Urinary bladder (tissue), 4 donors: ENCODE measurements around the gene GP1BA. TPM values are rescaled to one million over a fixed set of nuclear protein-coding genes. Genes with fewer than 3 reads are reported as not detected.
"Not testable (repeated sequence)": the region's sequence is repeated elsewhere in the genome, so short reads cannot be mapped to it uniquely, and the experiment has no call there.

Source experiments
- DNase-seq: peaks from one replicate; pipeline ENCODE4 v3.0.0-alpha.2; 2015; ENCODE audit errors: extremely low spot score
- H3K27ac ChIP-seq: one replicate; pipeline ENCODE4 v1.5.1; 2013; ENCODE audit warnings: low read depth, mild to moderate bottlenecking, moderate library complexity
- H3K36me3 ChIP-seq: one replicate; pipeline ENCODE4 v1.6.1; 2013; ENCODE audit warnings: mild to moderate bottlenecking, moderate library complexity; ENCODE audit not compliant: insufficient read depth
- H3K4me1 ChIP-seq: one replicate; pipeline ENCODE4 v1.6.1; 2013; ENCODE audit warnings: mild to moderate bottlenecking, moderate library complexity; ENCODE audit not compliant: insufficient read depth
- H3K4me3 ChIP-seq: one replicate; pipeline ENCODE4 v1.5.1; 2013; ENCODE audit warnings: low read depth, low read length
- WGBS: extraction: QIAGEN DNeasy Blood & Tissue Kit; methylation state at CpG from one replicate; pipeline ENCODE4 v1.1.7; 2013; 5-methylcytosine and 5-hydroxymethylcytosine counted together
- polyA plus RNA-seq: library from polyadenylated mRNA; stranded (reverse); fragments of 200-250 nt; gene quantifications from one replicate; pipeline ENCODE4 v1.2.3, GENCODE V29; 2013
- total RNA-seq: library from RNA; depleted of rRNA; stranded (reverse); fragments of >200 nt; gene quantifications from one replicate; pipeline ENCODE4 v1.2.3, GENCODE V29; 2014
- donor health status: healthy with polysubstance abuse.
- donor health status: healthy.

Gene GP1BA
- total and polyA plus RNA-seq, 2 donors = 0.04 TPM; not detected in 1

DNA sequence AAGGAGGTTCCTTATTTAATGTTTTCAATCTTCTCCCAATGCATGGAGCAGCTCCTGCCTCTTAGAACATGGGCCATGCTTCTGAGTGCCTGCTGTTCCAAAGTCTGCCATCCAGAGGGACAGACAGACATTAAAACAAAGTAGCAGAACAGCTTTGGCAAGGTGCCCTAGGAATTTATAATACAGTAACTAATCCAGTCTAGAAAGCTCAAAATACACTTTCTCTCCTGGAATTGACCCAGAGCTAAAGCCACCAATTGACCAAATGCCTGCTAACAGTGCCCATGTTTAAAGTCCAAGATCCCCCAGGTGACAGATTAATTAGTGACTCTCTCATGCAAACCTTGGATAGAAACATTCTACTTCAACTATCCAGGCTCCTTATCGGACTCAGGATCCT is 18.1 kb upstream of the GP1BA start:
- DNase-seq = no peak
- Histone ChIP-seq H3K36me3 (no peaks in the 10 kb centered on the region), H3K27ac (no peak overlapping the region), H3K4me3 (no peak overlapping the region), H3K4me1 (no peaks in the 10 kb centered on the region)
- 61% methylated on average over 1 of the region's 1 CpG for WGBS

DNA sequence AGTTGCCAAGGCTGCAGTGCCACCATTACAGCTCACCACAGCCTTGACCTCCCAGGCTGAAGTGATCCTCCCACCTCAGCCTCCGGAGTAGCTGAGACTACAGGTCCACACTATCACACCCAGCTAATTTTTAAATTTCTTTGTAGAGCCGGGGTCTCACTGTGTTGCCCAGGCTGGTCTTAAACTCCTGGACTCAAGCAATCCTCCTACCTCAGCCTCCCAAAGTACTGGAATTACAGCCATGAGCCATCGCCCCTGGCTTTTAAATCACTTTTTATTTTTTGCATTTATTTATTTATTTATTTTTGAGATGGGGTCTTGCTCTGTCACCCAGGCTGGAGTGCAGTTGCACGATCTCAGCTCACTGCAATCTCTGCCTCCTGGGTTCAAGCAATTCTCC is 17.5 kb upstream of the GP1BA start:
- DNase-seq, H3K27ac ChIP-seq, H3K4me3 ChIP-seq, H3K4me1 ChIP-seq, H3K36me3 ChIP-seq: not testable (repeated sequence)
- 92% methylated on average over 4 of the region's 4 CpGs for WGBS

DNA sequence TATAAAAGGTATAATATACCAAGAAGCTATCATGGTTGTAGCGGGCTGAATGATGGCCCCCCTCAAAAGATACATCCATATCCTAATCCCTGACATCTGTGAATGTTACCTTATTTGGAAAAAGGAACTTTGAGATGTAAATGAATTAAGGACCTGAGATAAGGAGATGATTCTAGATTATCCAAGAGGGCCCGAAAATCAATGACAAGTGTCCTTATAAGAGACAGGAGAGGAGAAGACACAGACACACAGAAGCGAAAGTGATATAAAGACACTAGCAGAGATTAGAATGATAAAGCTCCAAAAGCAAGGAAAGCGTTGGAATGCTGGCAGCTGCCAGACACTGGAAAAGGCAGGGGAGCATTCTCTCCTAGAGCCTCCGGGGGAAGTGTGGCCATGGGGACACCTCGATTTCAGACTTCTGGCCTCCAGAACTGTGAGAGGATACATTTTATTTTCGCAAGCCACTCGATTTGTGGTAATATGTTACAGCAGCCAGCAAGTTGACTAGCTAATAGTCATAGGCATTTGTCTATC is 12.5 kb upstream of the GP1BA start:
- no peak for DNase-seq
- H3K27ac ChIP-seq = no peak overlapping the region
- H3K4me1 ChIP-seq = no peaks in the 10 kb centered on the region
- H3K36me3 ChIP-seq = no peaks in the 10 kb centered on the region
- 44% methylated on average over 8 of the region's 8 CpGs for WGBS
- no peak overlapping the region for H3K4me3 ChIP-seq

DNA sequence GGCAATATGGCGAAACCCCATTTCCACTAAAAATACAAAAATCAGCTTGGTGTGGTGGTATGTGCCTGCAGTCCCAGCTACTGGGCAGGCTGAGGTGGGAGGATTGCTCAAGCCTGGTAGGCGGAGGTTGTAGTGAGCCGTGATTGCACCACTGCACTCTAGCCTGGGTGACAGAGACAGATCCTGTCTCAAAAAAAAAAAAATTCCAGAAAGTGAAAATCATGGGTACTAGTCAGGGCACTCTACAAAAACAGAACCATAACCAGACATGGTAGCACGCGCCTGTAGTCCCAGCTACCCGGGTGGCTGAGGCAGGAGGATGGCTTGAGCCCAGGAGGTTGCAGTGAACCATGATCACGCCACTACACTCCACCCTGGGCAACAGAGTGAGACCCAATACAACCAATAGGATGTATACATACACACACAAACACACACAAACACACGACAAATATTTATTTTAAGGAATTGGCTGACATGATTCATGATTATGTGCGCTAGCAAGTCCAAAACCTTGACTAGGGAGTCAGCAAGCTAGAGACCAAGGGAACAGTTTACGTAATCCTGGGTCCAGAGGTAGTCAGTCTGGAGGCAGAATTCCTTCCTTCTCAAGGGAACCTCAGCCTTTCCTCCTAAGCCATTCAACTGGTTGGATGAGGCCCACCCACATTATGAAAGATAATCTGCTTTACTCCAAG is 11.6 kb upstream of the GP1BA start:
- no peak overlapping the region for H3K4me3 ChIP-seq
- no peak overlapping the region for H3K27ac ChIP-seq
- H3K4me1 ChIP-seq = no peaks in the 10 kb centered on the region
- DNase-seq = no peak
- WGBS = 87% methylated on average over 10 of the region's 10 CpGs
- no peaks in the 10 kb centered on the region for H3K36me3 ChIP-seq

DNA sequence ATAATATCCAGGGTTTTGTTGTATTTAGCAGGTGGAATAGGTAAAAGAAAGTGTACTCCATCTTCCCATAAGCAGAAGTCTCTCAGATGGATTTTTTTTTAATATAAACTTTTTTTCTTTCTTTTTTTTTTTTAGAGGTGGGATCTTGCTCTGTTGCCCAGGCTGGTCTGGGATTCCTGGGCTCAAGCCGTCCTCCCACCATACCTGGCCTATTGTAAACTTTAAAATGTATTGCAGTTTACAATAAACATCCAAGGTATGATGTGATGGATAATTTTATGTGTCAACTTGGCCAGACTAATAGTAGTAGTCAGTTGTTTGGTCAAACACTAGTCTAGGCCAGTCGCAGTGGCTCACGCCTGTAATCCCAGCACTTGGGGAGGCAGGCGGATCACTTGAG is 10.8 kb upstream of the GP1BA start:
- no peak for DNase-seq
- WGBS = 90% methylated on average over 4 of the region's 4 CpGs
- Histone ChIP-seq H3K27ac (no peak overlapping the region), H3K36me3 (no peaks in the 10 kb centered on the region), H3K4me3 (no peak overlapping the region), H3K4me1 (no peaks in the 10 kb centered on the region)

DNA sequence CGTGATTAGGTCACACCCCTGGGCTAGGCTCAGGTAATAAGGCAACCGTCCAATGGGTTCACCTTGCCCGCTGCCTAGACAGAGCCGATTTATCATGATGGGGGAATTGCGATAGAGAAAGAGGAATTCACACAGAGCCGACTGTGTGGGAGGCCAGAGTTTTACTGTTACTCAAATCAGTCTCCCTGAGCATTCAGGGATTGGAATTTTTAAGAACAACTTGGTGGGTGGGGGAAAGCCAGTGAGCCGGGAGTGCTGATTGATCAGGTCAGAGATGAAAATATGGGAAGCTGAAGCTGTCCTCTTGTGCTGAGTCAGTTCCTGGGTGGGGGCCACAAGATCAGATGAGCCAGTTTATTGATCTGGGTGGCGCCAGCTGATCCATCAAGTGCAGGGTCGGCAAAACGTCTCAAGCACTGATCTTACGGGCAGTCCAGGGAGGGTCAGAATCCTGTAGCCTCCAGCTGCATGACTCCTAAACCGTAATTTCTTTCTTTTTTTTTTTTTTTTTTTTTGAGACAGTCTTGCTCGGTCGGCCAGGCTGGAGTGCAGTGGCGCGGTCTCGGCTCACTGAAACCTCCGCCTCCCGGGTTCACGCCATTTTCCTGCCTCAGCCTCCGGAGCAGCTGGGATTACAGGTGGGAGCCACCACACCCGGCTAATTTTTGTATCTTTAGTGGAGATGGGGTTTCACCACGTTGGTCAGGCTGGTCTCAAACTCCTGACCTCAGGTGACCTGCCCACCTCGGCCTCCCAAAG is 5.3 kb upstream of the GP1BA start:
- H3K4me1 ChIP-seq, H3K27ac ChIP-seq, DNase-seq, H3K36me3 ChIP-seq, H3K4me3 ChIP-seq: not testable (repeated sequence)
- WGBS = 81% methylated on average over 24 of the region's 24 CpGs

DNA sequence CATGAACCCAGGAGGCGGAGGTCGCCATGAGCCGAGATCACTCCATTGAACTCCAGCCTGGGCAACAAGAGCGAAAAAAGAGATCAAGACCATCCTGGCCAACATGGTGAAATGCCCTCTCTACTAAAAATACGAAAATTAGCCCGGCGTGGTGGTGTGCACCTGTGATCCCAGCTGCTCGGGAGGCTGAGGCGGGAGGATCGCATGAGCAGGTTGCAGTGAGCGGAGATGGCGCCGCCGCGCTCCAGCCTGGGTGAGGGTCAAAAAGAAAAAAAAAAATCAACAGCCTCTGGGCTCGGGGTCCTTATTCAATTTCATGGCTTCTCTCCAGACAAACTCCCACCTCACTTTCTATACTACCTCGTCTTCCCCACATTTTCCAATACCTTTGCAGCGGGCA is 3.2 kb upstream of the GP1BA start:
- no peak for DNase-seq

DNA sequence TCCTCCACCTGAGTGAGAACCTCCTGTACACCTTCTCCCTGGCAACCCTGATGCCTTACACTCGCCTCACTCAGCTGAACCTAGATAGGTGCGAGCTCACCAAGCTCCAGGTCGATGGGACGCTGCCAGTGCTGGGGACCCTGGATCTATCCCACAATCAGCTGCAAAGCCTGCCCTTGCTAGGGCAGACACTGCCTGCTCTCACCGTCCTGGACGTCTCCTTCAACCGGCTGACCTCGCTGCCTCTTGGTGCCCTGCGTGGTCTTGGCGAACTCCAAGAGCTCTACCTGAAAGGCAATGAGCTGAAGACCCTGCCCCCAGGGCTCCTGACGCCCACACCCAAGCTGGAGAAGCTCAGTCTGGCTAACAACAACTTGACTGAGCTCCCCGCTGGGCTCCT is 679 bp downstream of the GP1BA start:
- H3K4me1 ChIP-seq = no peaks in the 10 kb centered on the region
- no peak overlapping the region for H3K4me3 ChIP-seq
- H3K27ac ChIP-seq = no peak overlapping the region
- DNase-seq = no peak
- 89% methylated on average over 12 of the region's 12 CpGs for WGBS
- H3K36me3 ChIP-seq = no peaks in the 10 kb centered on the region

More for the DNA sequence above, 3.2 kb upstream of the GP1BA start:
- WGBS = 96% methylated on average over 18 of the region's 18 CpGs
- H3K27ac ChIP-seq = no peak overlapping the region
- no peaks in the 10 kb centered on the region for H3K4me1 ChIP-seq
- H3K4me3 ChIP-seq = no peak overlapping the region
- no peaks in the 10 kb centered on the region for H3K36me3 ChIP-seq

DNA sequence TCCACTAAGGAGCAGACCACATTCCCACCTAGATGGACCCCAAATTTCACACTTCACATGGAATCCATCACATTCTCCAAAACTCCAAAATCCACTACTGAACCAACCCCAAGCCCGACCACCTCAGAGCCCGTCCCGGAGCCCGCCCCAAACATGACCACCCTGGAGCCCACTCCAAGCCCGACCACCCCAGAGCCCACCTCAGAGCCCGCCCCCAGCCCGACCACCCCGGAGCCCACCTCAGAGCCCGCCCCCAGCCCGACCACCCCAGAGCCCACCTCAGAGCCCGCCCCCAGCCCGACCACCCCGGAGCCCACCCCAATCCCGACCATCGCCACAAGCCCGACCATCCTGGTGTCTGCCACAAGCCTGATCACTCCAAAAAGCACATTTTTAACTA is 1.6 kb downstream of the GP1BA start:
- whole genome bisulfite sequencing = 75% methylated on average over 16 of the region's 16 CpGs
- no peak for DNase-seq
- H3K27ac ChIP-seq = no peak overlapping the region
- H3K4me3 ChIP-seq = no peak overlapping the region
- no peaks in the 10 kb centered on the region for H3K4me1 ChIP-seq
- H3K36me3 ChIP-seq = no peaks in the 10 kb centered on the region

DNA sequence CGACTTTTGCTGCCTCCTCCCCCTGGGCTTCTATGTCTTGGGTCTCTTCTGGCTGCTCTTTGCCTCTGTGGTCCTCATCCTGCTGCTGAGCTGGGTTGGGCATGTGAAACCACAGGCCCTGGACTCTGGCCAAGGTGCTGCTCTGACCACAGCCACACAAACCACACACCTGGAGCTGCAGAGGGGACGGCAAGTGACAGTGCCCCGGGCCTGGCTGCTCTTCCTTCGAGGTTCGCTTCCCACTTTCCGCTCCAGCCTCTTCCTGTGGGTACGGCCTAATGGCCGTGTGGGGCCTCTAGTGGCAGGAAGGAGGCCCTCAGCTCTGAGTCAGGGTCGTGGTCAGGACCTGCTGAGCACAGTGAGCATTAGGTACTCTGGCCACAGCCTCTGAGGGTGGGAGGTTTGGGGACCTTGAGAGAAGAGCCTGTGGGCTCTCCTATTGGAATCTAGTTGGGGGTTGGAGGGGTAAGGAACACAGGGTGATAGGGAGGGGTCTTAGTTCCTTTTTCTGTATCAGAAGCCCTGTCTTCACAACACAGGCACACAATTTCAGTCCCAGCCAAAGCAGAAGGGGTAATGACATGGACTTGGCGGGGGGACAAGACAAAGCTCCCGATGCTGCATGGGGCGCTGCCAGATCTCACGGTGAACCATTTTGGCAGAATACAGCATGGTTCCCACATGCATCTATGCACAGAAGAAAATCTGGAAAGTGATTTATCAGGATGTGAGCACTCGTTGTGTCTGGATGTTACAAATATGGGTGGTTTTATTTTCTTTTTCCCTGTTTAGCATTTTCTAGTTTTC is 2.3 kb downstream of the GP1BA start:
- no peak for DNase-seq
- H3K4me3 ChIP-seq = no peak overlapping the region
- no peaks in the 10 kb centered on the region for H3K36me3 ChIP-seq
- no peaks in the 10 kb centered on the region for H3K4me1 ChIP-seq
- no peak overlapping the region for H3K27ac ChIP-seq
- 23% methylated on average over 14 of the region's 14 CpGs for WGBS

DNA sequence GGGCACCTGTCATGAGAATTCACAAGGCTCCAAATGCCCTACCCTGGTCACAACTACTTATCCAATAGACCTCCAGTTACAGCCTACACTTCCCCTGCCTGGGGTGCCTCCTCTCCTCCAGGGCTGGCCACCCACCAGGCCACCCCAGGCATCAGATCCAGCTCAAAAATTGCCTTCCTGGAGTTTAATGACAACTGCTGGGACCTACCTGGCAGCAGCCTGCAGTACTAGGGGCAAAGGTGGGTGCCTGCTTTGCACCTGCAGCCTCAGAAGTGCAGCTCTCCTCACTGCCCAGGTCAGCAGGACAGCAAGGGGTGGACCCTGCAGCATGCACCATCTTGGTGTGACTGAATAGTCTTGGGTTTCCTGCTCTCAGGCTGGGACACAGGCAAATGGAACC is 3.6 kb downstream of the GP1BA start:
- Histone ChIP-seq H3K36me3 (no peaks in the 10 kb centered on the region), H3K27ac (no peak overlapping the region), H3K4me3 (no peak overlapping the region), H3K4me1 (no peaks in the 10 kb centered on the region)
- DNase-seq = no peak

DNA sequence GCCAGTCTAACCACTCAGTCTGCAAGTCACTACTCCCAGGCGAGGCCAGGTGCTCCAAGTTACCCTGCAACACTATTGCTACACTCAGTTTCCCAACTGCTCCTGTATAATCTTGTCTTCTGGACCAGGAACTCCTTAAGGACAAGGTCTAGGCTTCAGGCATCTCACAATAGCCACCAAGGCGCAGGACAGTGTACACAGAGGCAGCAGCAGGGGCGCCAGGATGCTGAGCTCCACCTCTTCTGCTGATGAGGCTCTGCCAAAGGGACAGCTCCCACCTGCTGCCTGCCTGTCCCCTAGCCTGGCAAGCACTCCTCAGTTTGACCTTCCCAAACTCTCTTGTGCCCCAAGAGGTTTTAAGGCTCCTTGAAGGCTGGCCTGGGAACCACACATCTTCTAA is 4.4 kb downstream of the GP1BA start:
- WGBS = 94% methylated on average over 3 of the region's 3 CpGs
- H3K36me3 ChIP-seq = no peaks in the 10 kb centered on the region
- no peaks in the 10 kb centered on the region for H3K4me1 ChIP-seq
- DNase-seq = no peak
- H3K27ac ChIP-seq = no peak overlapping the region
- no peak overlapping the region for H3K4me3 ChIP-seq

DNA sequence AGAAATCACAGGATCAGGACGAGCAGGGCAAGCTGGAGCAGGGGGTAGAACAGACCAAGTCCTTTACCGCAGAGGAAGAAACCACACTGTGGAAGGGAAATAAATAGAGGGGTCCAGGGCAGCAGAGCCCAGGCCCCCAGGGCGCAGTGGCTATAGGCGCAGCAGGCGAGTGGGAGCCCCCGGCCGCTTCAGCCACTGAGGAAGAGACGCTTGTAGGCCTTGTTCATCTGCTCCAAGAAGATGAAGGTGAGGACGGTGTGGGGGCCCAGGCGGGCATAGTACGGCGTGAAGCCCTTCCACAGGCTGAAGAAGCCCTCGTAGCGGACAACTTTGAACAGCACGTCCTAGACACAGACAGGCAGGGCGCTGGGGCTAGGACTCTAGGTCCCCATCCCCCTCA is 5.5 kb downstream of the GP1BA start:
- Histone ChIP-seq H3K27ac (no peak overlapping the region), H3K4me3 (no peak overlapping the region), H3K4me1 (no peaks in the 10 kb centered on the region), H3K36me3 (no peaks in the 10 kb centered on the region)
- 89% methylated on average over 16 of the region's 16 CpGs for WGBS
- no peak for DNase-seq
